NCI-H748 treated with DMSO at 0.1 percent for 48 hours (cell line): ENCODE results near the gene PYGB.

Source experiments
- DNase-seq: peaks from one replicate; lab custom pipeline; 2025; lab: John Stamatoyannopoulos, UW

PYGB gene

DNA sequence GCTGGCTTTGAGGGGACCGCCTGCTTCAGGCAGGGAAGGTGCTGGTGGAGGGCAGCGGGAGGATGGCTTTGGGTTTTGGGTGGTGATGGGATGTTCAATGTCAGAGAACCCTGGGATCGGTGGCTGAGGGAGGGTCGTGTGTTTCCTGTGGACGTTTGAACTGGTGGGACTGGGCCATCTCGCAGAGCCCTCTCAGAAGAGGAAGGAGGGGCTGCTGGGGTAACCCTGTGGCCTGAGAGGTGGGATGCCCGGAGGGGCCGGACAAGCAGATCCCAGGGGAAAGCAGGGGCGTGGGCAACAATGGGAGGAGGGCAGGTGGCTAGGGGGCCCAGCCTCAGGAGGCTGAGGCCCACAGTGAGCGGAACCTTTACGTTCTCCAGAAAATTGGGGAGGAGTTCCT is 34.9 kb downstream of the PYGB start:
- DNase-seq, result no peak

DNA sequence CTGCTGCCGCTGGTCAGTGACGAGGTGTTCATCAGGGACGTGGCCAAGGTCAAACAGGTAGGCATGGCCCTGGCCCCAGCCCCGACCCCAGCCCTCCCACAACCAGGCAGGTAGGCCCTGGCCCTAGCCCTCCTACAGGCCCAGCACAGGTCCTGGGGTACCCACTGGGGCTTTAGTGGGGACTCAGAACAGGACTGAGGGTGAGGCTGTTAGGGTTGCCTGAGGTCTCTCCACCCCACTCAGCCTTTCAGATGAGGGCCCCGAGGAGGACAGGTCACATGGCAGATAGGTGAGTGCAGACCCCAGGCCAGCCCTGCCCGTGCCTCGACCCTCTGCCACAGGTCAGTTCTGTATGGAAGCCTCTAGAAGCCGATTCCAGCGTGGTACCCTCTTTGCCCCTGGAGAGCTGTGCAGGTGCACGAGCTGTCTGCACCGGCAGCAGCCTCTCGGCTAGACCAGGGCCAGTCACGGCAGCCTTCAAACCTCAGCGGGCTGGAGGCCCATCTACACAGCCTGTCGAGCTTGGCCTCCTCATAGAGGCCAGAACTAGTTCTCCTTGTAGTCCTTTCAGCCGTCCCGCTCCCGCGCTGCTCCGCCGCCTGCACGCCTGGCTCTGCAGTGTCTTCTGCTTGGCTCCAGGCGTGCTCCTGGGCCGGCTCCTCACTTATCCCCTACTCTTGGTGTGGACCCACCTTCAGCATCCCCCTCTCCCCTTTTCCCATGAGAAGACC is 35.5 kb downstream of the PYGB start:
- DNase-seq, result no peak

DNA sequence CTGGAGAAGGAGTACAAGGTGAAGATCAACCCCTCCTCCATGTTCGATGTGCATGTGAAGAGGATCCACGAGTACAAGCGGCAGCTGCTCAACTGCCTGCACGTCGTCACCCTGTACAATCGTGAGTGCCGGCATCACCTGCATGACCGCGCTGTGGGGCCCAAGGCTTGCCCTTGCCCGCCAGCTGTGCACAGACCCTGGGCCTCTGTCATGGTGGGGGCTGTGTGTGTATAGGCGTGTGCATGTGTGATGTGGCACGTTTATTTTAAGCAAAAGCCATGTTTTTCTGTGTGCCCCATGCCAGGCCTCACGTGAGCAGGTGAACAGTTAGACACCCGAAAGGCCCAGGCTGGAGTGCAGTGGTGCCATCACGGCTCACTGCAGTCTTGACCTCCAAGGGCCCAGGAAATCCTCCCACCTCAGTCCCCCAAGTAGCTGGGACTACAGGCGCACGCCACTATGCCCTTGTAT is 36.3 kb downstream of the PYGB start:
- no peak for DNase-seq

DNA sequence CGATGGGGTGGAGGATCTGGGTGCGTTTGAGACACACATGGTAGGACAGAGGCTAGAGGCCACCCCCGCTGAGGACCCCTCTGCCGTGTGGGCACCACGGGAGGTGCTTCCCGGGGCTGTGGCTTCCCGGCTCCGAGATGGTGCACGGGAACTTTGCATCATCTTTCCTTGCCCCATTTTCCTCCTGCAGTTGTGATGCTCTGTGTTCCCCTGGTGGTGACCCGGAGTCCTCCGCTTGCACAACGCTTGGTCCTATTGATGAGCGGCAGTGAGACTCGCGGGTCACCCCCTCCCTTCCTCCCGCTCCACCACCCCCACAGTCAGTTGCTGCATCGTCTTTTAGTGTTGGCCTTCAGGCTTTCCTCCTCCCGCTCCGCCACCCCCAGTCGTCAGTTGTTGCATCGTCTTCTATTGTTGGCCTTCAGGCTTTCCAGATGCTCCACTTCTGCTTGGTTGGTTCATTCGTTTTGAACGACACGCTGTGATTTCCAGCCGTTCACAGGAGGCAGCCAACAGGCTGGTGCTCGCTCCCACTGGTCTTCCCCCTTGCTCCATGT is 37.3 kb downstream of the PYGB start:
- DNase-seq, result no peak

DNA sequence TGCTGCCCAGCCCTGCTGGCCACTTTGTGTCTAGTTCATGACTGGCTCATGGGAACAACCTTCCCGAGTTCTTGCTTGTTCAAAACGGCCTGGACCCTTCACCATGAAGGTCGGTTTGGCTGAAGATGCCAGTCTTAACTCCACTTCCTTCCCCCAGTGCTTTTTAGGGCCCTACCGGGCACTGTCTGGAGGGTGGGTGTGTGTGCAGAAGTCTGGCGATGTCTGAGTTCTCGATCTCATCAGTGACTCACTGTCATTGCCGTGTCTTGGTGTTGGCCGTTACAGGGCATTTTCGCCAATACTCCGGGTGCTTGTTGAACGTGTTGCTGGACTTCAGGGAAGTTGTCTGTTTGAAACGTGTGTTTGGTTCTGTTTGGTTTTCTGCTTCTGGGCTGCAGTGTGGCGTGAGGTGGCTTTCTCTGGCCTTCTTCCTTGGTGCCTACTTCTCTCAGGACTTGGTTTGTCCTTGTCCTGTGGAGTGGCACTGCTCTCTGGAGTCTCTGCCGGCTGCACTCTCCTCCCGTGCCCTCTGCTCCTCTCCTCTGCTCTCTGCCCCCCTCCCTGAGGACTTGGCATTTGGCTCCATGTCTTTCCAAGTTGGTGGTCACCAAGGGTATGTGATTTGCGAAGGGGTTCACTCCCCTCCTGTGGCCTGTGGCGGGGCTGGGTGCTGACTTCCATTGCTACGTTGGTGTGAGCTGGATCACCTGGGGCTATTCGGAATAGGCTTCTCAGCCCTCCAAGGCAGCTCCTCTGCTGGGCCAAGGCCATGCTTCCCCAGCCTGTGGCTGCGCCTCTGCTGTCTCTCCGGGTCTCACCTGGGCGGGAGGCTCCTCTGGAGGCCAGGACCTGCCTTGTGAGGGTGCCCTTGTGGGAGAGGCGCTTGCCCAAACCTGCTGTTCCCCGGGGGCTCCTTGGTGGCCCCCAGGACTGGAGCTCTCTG is 38.2 kb downstream of the PYGB start:
- no peak for DNase-seq

DNA sequence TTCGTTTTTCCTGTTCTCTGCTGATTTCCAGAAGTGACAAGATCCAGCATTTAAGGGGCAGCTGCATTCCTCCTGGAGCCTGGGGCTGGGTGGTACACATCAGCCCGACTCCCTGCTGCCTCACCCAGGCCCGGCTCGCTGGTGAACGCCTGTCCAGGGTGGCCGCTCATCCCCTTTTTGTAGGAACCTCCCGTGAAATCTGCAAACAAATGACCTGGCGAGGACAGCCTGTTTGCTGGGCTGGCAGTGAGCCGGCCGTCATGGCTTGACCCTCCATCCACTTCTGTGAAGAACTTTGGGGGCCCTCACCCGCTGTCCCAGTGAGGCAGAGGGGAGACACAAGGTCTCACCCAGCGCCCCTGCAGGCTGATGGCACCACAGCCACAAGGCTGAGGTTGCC is 39.0 kb downstream of the PYGB start:
- DNase-seq, result no peak

DNA sequence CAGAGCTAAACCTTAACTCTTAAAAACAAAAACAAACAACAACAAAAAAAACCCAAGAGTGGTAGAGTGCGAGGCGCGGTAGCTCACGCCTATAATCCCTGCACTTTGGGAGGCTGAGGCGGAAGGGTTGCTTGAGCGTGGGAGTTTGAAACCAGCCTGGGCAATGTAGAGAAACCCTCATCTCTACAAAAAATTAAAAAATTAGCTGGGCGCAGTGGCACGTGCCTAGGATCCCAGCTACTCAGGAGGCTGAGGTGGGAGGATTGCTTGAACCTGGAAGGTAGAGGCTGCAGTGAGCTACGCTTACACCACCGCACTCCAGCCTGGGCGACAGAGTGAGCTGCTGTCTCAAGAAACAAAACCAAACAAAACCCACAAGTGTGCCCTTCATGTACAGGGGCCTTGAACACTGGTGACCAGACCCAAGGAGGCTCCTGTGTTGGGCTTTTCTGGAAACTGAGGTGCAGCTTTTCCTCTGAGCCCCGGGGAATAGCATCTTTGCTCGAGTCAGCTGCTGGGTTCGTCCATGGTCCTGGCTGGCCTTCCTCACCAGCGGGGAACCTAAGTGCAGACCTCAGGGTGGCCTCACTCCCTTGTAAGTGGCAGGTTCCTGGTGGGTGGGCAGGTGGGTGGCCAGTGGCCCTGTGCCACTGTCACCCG is 39.9 kb downstream of the PYGB start:
- no peak for DNase-seq

DNA sequence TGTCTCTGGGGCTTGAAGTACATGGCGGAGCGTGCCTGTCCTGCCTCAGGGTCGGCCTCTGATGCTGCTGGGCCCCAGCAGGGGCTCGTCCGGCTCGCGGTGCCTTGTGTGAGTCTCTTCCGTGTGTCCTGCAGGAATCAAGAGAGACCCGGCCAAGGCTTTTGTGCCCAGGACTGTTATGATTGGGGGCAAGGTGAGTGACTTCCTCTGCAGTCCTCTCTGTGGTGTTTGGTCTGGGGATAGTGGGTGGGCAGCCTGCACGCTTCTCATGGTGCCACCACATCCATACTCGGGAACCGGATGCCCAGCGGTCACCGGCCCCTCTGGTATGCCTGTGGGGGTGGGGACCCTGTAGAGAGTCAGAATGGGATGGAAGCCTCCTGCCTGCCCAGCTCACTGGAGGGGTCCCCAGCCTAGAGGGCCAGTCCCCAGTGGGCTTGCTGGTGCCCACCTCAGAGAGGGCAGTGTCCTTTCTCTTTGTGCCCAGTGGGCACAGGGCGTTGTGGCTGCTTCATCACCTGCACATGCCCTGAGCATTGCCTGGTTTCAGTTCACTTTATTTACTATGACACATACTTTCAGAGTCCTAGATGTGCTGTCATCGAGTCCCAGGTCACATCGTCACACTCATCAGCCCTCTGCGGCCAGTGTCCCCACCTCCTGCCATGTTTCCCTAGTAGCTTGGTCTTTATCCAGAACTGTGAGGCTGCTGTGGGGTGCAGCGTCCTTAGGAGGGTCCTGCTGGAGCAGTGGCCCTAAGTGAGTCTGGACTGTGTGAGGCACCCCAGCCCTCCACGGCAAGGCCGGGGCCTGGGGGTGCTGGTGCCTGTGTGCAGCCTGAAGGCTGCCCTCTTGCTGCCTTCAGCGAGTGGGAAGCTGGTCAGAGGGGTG is 40.7 kb downstream of the PYGB start:
- DNase-seq, result no peak

DNA sequence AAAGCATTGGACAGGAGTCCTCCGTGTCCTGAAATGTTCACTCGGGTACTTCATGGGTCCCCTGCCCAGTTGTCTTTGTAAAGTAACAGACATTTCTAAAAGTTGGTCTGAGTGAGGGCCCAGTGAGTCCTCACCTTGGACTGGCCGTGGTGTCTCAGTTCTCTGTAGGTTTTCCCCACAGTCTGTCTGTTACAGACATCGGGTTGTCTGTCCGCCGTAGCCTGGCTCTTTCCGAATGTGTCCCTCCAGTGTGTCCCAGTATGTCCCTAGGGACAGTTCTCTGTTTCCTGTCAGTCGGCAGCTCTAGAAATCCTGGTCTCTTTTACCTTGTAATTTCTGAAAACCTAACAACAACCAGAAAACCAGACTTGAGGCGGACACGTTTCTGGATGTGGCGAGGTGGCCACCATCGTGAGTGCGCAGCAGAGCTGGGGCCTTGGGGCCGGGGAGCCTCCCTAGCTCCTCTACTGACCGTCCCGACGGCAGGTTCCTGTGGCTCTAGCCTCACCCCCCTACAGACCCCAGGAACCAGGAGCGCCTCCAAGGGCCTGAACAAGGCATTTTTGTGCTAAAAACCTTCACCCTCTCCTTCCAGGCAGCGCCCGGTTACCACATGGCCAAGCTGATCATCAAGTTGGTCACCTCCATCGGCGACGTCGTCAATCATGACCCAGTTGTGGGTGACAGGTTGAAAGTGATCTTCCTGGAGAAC is 42.2 kb downstream of the PYGB start:
- DNase-seq, result no peak

DNA sequence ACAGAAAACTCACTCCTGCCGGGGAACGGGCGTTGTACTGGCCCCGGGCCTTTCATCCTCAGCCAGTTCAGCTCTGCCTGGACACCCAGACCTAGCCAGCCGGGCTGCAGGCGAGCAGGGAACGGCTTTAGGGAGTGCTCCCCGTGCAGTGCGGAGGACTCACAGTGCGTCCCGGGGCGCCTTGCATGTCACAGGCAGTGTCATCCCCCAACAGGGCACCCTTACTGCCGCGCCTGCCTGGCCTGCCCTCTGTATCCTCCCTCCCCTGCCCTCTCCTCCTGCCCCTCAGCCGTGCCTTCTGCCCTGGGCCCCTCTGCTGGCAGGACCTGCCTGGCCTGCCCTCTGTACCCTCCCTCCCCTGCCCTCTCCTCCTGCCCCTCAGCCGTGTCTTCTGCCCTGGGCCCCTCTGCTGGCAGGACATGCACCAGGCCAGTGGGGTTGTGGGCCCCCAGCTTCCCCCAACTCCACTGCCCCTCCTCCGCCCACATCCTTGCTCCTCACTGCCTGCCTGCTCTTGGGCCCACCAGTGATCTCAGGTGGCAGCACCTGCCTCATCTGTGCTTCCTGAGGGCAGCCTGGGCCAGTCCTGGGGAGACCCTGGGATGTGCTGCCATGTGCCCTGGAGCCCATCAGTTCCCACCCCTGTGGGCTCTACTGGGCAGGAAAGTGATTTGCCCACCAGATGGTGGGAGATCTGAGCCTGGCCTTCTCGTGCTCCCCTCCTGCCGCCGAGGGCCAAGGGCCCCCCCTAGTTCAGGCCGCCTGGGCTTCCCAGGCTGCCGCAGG is 43.0 kb downstream of the PYGB start:
- no peak for DNase-seq

DNA sequence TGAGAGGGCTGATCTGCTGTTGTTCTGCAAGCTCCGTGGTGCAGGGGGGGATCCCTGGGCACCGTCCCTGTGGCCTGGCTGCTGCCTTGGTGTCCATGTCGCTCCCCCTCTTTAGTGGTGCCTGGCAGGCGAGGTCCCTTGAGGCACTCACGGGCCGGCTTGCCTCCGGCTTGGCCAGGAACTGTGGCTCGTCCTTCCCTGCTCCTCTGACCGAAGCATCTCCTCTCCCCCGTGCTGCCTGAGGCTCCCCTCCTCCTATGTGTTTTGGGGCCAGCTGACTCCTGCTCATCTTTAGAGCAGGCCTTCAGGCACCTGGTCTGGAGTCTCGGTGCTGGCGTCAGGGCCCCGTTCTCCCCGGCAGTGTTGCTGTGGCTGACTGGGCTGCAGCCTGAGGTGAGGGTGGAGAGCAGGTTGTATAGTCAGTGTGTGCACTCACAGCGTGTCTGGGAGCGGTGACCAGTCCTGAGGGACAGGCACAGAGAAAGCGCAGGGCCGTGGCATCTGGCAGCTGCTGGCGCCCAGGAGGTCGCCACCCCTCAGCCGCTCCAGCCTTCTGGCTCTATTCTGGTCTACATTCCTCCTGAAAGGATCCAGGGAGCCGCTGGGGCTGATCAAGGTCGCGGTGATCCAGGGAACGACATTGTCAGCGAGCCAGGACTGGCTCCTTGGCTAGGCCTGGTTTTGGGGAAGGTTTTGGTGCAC is 43.7 kb downstream of the PYGB start:
- DNase-seq, result no peak

DNA sequence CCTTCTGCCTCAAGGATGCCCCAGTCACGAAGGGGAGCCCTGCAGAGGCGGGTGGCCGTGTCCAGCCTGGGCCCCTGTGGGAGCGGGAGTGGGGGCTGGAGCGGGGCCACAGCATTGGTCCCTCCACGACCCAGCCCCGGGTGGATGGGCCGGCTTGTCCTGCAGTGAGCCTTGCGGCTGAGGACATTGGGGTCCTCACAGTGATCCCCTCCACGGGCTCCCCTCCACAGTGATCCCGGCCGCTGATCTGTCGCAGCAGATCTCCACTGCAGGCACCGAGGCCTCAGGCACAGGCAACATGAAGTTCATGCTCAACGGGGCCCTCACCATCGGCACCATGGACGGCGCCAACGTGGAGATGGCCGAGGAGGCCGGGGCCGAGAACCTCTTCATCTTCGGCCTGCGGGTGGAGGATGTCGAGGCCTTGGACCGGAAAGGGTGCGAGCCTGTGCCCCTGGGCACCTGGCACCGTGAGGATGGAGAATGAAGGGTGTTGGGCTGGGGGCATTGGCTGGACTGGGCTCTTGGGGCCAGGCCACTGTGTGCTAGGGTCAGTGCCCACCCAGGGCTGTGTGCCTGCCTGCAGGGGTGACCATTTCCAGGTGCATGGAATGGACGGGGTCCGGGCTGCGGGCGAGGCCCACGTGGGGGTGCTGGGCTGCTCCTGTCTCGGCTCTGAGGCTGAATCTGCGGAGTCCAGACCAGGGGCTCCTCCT is 44.4 kb downstream of the PYGB start:
- no peak for DNase-seq

DNA sequence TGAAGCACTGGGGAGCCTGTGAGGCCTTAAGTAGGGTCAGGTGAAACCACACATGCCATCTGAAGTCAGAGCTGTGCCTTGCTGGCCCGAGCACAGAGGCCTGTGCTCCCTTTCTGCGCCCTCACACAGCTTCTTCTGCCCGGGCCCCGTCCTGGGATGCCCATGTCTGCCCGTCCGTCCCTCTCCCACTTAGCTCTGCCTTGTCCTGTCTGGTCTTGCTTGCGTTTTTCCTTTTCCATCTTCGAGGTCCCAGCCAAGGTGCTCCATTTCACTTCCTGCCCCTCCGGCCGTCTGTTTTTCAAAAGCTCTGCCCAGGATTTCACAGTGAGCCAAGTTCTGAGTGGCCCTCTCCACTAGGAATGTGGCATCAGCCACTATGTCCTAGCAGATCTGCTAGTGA is 45.6 kb downstream of the PYGB start:
- no peak for DNase-seq

DNA sequence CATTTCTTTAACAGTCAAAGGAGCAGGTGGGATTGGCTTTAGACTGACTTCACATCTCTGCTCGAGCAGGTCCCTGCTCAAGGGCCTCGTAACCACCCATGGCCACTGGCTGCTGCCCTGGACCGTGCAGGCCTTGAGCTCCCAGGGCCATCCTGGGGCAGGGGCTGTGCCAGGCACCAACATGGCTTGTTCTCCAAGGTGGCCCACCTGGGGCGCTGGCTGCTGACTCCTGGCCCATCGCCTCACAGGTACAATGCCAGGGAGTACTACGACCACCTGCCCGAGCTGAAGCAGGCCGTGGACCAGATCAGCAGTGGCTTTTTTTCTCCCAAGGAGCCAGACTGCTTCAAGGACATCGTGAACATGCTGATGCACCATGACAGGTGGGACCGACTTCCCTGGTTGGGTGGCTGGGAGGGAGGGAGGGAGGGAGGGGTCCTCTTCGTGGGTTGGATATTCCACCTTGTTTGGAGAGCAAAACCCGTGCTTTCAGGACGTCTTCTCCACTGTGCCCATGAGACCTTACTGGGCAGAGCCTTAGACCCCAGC is 46.1 kb downstream of the PYGB start:
- no peak for DNase-seq

DNA sequence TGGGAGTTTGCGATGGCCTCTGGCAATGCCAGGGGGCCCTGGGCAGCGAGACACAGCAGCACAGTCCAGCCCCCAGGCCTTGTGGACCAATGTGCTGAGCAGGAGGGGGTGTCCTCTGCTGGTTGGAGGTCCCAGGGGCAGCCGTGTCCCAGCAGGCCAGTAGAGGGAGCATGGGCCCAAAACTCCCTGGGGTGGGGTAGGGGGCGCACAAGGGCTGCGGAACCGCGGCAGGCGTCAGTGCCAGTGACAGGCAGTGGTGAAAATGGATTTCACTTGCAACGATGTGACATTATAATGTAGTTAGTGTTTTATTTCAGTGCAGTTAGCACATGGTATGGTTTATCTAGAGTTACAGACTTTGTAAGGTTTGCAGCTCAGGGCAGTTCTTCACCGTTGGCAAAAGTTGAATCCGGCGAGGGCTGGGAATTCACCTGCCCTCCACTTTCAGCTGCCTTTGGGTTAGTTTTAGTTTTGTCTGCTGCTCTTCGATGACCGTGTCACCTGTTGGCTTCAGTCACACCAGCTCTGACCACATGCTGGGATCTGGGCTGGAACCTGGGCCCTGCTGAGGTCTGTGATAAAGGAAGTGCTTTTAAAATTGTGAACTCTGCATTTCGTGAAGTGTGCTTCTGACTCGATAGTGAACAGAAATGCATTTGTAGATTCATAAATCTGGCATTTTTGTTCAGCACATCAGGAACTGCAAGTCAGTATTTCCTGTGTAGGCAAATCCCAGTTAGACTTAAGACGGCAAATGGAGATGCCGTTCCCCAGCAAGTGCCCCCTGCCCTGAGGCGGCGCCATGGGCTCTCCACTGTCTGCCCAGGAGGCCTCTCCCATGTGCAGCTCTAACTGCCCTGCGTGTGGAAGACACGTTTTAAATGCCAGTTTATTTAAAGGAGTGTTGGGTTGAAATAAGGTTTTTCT is 46.8 kb downstream of the PYGB start:
- no peak for DNase-seq

DNA sequence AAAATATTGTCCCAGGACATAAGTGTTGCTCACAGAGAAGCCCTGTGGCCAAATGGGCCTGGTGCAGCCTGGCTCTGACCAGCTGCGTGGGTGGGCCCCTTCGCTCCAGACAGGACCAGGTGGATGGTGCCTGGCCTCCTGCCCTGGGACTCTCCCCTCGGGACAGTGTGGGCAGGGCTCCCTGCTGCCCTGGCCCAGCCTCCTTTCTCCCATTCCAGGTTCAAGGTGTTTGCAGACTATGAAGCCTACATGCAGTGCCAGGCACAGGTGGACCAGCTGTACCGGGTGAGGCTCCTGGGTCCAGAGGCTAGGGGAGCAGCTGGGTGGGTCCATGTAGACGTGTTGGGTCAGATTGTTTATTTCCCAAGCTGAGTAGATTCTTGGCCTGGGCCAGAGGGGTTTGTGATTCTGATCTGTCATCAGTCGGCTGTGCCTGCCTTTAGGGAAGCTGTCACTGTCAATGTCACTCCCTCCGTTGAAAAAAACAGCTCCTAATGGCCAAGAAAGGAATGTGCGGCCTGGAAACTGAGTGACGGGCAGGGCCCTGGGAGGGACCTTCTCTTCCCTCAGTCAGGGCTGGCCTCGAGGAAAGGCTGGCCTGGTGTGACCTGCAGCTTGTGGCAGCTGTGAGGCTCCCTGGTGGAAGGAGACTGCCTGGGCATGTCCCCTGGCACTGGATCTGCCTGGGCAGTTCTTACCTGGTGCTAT is 47.7 kb downstream of the PYGB start:
- no peak for DNase-seq
